BLaER1 treated with 17β-estradiol and CSF1 and Interleukin-3, amounts not matched to agents 10 nM and 100 nM (cell line): ENCODE measurements around the gene PKP3.
"Not testable (repeated sequence)": the region's sequence is repeated elsewhere in the genome, so short reads cannot be mapped to it uniquely, and the experiment has no call there.

ENCODE experiments used
- H3K27ac ChIP-seq, 11 experiments: shearing (Covaris generic); formaldehyde crosslinking; 2 replicates each; pipeline ENCODE4 v1.8.1; 2022
- H3K27me3 ChIP-seq, 11 experiments: shearing (Covaris generic); formaldehyde crosslinking; 2 replicates each; pipeline ENCODE4 v1.8.1; 2022
- H3K36me3 ChIP-seq, 11 experiments: shearing (Covaris generic); formaldehyde crosslinking; 2 replicates each; pipeline ENCODE4 v1.8.1; 2022
- H3K4me1 ChIP-seq, 10 experiments: shearing (Covaris generic); formaldehyde crosslinking; 2 replicates each; pipeline ENCODE4 v1.8.1; 2022
- H3K4me2 ChIP-seq, 11 experiments: shearing (Covaris generic); formaldehyde crosslinking; 2 replicates each; pipeline ENCODE4 v1.8.1; 2022
- H3K4me3 ChIP-seq, 10 experiments: shearing (Covaris generic); formaldehyde crosslinking; 2 replicates each; pipeline ENCODE4 v1.8.1; 2022
- H3K9ac ChIP-seq, 11 experiments: shearing (Covaris generic); formaldehyde crosslinking; 2 replicates each; pipeline ENCODE4 v1.8.1; 2022
- H3K9me3 ChIP-seq, 11 experiments: shearing (Covaris generic); formaldehyde crosslinking; replicated peaks in 1 of 11; 2 replicates each; pipeline ENCODE4 v1.8.1; 2022
- H4K20me1 ChIP-seq, 11 experiments: shearing (Covaris generic); formaldehyde crosslinking; 2 replicates each; pipeline ENCODE4 v1.8.1; 2022
- Cebpa-rat ChIP-seq, 11 experiments: shearing (Covaris generic); IDR thresholded peaks; 2 replicates each; pipeline ENCODE4 v1.8.1; 2022

PKP3 gene

DNA sequence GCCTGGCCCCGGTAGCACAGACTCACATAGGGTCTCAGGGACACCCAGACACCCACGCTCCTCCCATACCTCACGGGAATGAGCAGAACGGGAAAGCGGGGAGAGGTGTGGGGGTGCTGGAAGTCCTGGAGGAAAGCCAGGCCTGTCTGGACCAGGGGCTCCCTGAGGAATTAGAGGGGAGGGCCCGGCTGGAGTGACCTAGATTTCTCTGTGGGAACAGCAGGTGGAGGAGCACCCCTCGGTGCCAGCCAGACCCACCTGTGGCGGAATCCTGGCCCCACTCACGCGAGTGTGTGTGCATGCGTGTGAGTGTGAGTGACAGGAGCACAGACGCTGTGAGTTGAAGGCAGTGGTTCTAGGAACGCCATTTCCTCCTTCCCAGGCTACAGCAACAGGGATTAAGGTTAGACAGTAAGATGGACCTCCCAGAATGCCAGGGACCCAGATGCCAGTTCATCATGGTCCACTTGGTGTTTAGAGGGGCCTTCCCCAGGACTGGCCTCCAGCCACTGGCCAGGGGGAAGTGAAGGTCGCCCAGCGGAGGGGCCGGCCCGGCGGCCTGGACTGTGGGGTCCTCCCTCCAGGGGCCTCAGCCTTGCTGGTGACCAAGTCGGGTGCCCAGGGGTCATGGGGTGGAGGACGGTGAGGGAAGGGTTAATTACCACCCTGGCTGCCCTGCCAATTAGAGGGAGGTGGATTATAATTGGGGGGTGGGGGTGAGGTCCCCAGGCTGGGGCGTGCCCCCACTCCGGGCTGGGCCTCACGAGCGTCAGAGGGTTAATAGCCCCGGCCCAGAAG, 1.0 kb downstream of the PKP3 start:
- Histone ChIP-seq H3K4me1 (peaks cover 0 to 35% (median 20%) of the 10 kb centered on the region in 10 experiments; a peak in 16 of 20 replicates), H3K36me3 (no peaks in the 10 kb centered on the region), H3K4me2 (peak overlapping the region in 4 of 11 experiments; percentile 13 to 44 (median 22); a peak in 5 of 22 replicates), H3K9ac (no peak overlapping the region), H4K20me1 (peaks cover 0 to 8% (median 0%) of the 10 kb centered on the region in 11 experiments; a peak in 1 of 22 replicates), H3K9me3 (peaks cover 0 to 6% (median 5%) of the 10 kb centered on the region in 11 experiments; a peak in 13 of 22 replicates), H3K27me3 (peaks cover 10 to 13% (median 12%) of the 10 kb centered on the region in 11 experiments), H3K27ac (no peak overlapping the region), H3K4me3 (no peak overlapping the region)
- TF ChIP-seq Cebpa-rat (IDR thresholded peaks at IDR 0.05), result no peak

DNA sequence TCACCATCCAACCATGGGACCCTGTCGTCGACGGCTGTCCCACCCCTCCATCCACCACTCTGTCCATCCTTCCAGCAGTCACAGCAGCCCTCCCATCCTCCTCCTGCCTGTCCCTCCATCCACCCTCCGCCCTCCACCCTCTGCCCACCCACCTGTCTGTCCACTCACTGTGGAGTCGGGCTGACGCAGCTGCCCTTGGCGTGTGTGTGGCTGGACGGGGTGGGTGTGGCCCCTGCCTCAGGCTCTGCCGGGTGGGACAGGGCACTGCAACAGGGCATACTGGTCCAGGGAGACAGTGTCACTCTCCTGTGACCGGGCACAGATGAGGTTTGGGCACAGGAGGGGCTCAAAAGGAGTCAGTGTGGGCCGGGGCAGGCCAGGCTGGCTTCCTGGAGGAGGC, 1.9 kb downstream of the PKP3 start:
- H3K4me1 ChIP-seq, result peaks cover 0 to 35% (median 20%) of the 10 kb centered on the region in 10 experiments; a peak in 16 of 20 replicates
- H3K36me3 ChIP-seq, result no peaks in the 10 kb centered on the region
- no peak overlapping the region for H3K27ac ChIP-seq
- TF ChIP-seq Cebpa-rat (IDR thresholded peaks at IDR 0.05), result no peak
- H3K4me2 ChIP-seq, result peak overlapping the region in 7 of 11 experiments; percentile 65 to 88 (median 77); a peak in 8 of 22 replicates
- no peak overlapping the region for H3K4me3 ChIP-seq
- H3K9ac ChIP-seq, result 0 out of 22 replicates have a peak overlapping the region, but pooled peaks of 1 of the 11 experiments have one; percentile 41
- peaks cover 0 to 8% (median 0%) of the 10 kb centered on the region in 11 experiments; a peak in 1 of 22 replicates for H4K20me1 ChIP-seq
- H3K27me3 ChIP-seq, result peaks cover 14 to 18% (median 17%) of the 10 kb centered on the region in 11 experiments
- peaks cover 0 to 11% (median 7%) of the 10 kb centered on the region in 11 experiments; a peak in 13 of 22 replicates for H3K9me3 ChIP-seq

DNA sequence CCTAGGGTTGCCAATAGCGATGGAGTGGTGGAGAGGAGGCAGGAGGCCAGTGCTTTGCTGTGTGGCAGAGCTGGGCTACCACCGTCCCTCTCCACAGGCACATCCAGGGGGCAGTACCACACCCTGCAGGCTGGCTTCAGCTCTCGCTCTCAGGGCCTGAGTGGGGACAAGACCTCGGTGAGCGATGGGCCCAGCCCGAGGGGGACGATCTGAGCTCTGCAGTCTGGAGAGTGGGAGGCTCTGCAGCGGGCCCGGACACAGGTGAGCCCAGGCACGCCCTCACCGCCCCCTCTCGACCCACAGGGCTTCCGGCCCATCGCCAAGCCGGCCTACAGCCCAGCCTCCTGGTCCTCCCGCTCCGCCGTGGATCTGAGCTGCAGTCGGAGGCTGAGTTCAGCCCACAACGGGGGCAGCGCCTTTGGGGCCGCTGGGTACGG, 2.5 kb downstream of the PKP3 start:
- TF ChIP-seq Cebpa-rat (IDR thresholded peaks at IDR 0.05), result no peak
- H3K27me3 ChIP-seq, result peaks cover 14 to 18% (median 17%) of the 10 kb centered on the region in 11 experiments
- peaks cover 0 to 35% (median 20%) of the 10 kb centered on the region in 10 experiments; a peak in 16 of 20 replicates for H3K4me1 ChIP-seq
- no peaks in the 10 kb centered on the region for H3K36me3 ChIP-seq
- peak overlapping the region in 10 of 11 experiments; percentile 40 to 61 (median 52); a peak in 18 of 22 replicates for H3K9ac ChIP-seq
- H4K20me1 ChIP-seq, result peaks cover 0 to 8% (median 0%) of the 10 kb centered on the region in 11 experiments; a peak in 1 of 22 replicates
- peaks cover 0 to 11% (median 7%) of the 10 kb centered on the region in 11 experiments; a peak in 13 of 22 replicates for H3K9me3 ChIP-seq
- no peak overlapping the region for H3K27ac ChIP-seq
- H3K4me3 ChIP-seq, result peak overlapping the region; percentile 37 to 67 (median 52); a peak in 18 of 20 replicates
- peak overlapping the region; percentile 65 to 90 (median 80) for H3K4me2 ChIP-seq

DNA sequence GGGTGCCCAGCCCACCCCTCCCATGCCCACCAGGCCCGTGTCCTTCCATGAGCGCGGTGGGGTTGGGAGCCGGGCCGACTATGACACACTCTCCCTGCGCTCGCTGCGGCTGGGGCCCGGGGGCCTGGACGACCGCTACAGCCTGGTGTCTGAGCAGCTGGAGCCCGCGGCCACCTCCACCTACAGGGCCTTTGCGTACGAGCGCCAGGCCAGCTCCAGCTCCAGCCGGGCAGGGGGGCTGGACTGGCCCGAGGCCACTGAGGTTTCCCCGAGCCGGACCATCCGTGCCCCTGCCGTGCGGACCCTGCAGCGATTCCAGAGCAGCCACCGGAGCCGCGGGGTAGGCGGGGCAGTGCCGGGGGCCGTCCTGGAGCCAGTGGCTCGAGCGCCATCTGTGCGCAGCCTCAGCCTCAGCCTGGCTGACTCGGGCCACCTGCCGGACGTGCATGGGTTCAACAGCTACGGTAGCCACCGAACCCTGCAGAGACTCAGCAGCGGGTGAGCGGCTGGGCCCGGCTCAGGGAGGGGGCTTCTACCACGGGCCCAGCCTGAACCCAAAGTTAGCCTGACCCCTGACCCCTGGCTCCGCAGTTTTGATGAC, 3.0 kb downstream of the PKP3 start:
- peaks cover 0 to 11% (median 7%) of the 10 kb centered on the region in 11 experiments; a peak in 13 of 22 replicates for H3K9me3 ChIP-seq
- TF ChIP-seq Cebpa-rat (IDR thresholded peaks at IDR 0.05), result no peak
- H3K4me2 ChIP-seq, result peak overlapping the region; percentile 65 to 90 (median 80)
- H3K4me3 ChIP-seq, result peak overlapping the region; percentile 37 to 67 (median 52); a peak in 18 of 20 replicates
- peak overlapping the region in 10 of 11 experiments; percentile 40 to 61 (median 52); a peak in 19 of 22 replicates for H3K9ac ChIP-seq
- no peaks in the 10 kb centered on the region for H3K36me3 ChIP-seq
- peaks cover 14 to 18% (median 17%) of the 10 kb centered on the region in 11 experiments for H3K27me3 ChIP-seq
- no peak overlapping the region for H3K27ac ChIP-seq
- H4K20me1 ChIP-seq, result peaks cover 0 to 8% (median 0%) of the 10 kb centered on the region in 11 experiments; a peak in 1 of 22 replicates
- peaks cover 0 to 35% (median 20%) of the 10 kb centered on the region in 10 experiments; a peak in 16 of 20 replicates for H3K4me1 ChIP-seq

DNA sequence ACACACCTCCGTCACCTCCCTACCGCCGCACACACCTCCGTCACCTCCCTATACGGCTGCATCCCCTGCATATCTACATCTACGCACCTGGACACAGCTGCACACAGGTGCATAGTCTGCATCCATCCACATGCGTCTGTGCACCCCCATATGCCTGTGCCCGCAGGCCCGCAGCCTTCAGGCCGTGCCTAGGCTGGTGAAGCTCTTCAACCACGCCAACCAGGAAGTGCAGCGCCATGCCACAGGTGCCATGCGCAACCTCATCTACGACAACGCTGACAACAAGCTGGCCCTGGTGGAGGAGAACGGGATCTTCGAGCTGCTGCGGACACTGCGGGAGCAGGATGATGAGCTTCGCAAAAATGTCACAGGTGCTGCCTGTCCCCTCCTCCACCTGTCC, 4.8 kb downstream of the PKP3 start:
- Histone ChIP-seq H3K9me3 (peaks cover 0 to 11% (median 7%) of the 10 kb centered on the region in 11 experiments; a peak in 13 of 22 replicates), H3K27me3 (peaks cover 14 to 25% (median 17%) of the 10 kb centered on the region in 11 experiments), H3K27ac (no peak overlapping the region), H3K36me3 (no peaks in the 10 kb centered on the region), H4K20me1 (peaks cover 0 to 8% (median 0%) of the 10 kb centered on the region in 11 experiments; a peak in 1 of 22 replicates), H3K4me2 (no peak overlapping the region), H3K4me1 (peaks cover 0 to 28% (median 18%) of the 10 kb centered on the region in 10 experiments; a peak in 16 of 20 replicates), H3K9ac (no peak overlapping the region), H3K4me3 (no peak overlapping the region)
- no peak for TF ChIP-seq Cebpa-rat (IDR thresholded peaks at IDR 0.05)

DNA sequence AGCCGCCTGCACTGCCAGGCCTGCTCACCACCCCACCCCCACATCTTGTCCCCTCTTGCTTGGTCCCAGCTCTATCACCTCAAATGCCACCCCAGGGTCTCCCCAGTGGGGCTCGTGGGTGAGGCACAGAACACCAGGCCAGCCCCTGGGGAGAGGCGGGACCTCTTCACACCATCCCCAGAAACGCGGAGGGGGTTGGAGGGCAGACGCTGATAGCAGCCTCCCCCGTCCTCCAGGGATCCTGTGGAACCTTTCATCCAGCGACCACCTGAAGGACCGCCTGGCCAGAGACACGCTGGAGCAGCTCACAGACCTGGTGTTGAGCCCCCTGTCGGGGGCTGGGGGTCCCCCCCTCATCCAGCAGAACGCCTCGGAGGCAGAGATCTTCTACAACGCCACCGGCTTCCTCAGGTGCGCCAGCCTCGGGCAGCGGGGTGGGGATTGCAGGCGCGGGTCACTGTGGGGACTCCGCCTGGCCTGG, 5.8 kb downstream of the PKP3 start:
- Histone ChIP-seq H4K20me1 (peaks cover 0 to 9% (median 0%) of the 10 kb centered on the region in 11 experiments; a peak in 1 of 22 replicates), H3K4me2 (no peak overlapping the region), H3K27ac (no peak overlapping the region), H3K4me3 (no peak overlapping the region), H3K4me1 (peaks cover 0 to 27% (median 16%) of the 10 kb centered on the region in 10 experiments; a peak in 15 of 20 replicates), H3K36me3 (no peaks in the 10 kb centered on the region), H3K9me3 (peaks cover 0 to 11% (median 7%) of the 10 kb centered on the region in 11 experiments; a peak in 13 of 22 replicates), H3K27me3 (peaks cover 14 to 25% (median 17%) of the 10 kb centered on the region in 11 experiments), H3K9ac (no peak overlapping the region)
- no peak for TF ChIP-seq Cebpa-rat (IDR thresholded peaks at IDR 0.05)

DNA sequence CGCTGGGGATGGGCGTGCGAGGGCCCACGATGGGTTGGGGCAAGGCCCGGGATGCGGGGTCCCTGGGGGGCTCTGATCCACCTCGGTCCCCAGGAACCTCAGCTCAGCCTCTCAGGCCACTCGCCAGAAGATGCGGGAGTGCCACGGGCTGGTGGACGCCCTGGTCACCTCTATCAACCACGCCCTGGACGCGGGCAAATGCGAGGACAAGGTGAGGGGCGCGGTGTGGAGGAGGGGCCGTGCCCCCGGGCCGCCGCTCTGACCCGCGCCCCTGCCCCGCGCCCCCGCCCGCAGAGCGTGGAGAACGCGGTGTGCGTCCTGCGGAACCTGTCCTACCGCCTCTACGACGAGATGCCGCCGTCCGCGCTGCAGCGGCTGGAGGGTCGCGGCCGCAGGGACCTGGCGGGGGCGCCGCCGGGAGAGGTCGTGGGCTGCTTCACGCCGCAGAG, 6.3 kb downstream of the PKP3 start:
- Histone ChIP-seq H3K27me3 (peaks cover 14 to 25% (median 17%) of the 10 kb centered on the region in 11 experiments), H3K27ac (no peak overlapping the region), H4K20me1 (peaks cover 0 to 14% (median 0%) of the 10 kb centered on the region in 11 experiments; a peak in 1 of 22 replicates), H3K4me2 (no peak overlapping the region), H3K9ac (no peak overlapping the region), H3K9me3 (peaks cover 0 to 11% (median 7%) of the 10 kb centered on the region in 11 experiments; a peak in 13 of 22 replicates), H3K4me1 (peaks cover 0 to 32% (median 13%) of the 10 kb centered on the region in 10 experiments; a peak in 14 of 20 replicates), H3K36me3 (no peaks in the 10 kb centered on the region), H3K4me3 (no peak overlapping the region)
- no peak for TF ChIP-seq Cebpa-rat (IDR thresholded peaks at IDR 0.05)

DNA sequence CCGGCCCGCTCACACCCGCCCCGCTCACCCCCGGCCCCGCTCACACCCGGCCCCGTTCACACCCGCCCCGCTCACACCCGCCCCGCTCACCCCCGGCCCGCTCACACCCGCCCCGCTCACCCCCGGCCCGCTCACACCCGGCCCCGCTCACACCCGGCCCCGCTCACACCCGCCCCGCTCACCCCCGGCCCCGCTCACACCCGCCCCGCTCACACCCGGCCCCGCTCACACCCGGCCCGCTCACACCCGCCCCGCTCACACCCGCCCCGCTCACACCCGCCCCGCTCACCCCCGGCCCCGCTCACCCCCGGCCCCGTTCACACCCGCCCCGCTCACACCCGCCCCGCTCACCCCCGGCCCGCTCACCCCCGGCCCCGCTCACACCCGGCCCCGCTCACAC, 7.2 kb downstream of the PKP3 start:
- H3K9ac ChIP-seq, H3K4me3 ChIP-seq, H3K4me2 ChIP-seq, H3K27ac ChIP-seq, H3K36me3 ChIP-seq: not testable (repeated sequence)
- H4K20me1 ChIP-seq, result peaks cover 0 to 14% (median 0%) of the 10 kb centered on the region in 11 experiments; a peak in 5 of 22 replicates
- H3K9me3 ChIP-seq, result peaks cover 0 to 11% (median 7%) of the 10 kb centered on the region in 11 experiments; a peak in 13 of 22 replicates
- peaks cover 7 to 38% (median 19%) of the 10 kb centered on the region in 10 experiments for H3K4me1 ChIP-seq
- peaks cover 14 to 25% (median 17%) of the 10 kb centered on the region in 11 experiments for H3K27me3 ChIP-seq
